Stromal cell of bone marrow (primary cell): ENCODE results near the gene GALNT10.

Experiments
- DNase-seq: peaks from one replicate; pipeline ENCODE4 v3.0.0-alpha.2; 2012; ENCODE audit warnings: low read depth

The GALNT10 gene

GRCh38 chr5:154355129-154355611, 164.6 kb downstream of the GALNT10 start:
- DNase-seq, result no peak

DNA sequence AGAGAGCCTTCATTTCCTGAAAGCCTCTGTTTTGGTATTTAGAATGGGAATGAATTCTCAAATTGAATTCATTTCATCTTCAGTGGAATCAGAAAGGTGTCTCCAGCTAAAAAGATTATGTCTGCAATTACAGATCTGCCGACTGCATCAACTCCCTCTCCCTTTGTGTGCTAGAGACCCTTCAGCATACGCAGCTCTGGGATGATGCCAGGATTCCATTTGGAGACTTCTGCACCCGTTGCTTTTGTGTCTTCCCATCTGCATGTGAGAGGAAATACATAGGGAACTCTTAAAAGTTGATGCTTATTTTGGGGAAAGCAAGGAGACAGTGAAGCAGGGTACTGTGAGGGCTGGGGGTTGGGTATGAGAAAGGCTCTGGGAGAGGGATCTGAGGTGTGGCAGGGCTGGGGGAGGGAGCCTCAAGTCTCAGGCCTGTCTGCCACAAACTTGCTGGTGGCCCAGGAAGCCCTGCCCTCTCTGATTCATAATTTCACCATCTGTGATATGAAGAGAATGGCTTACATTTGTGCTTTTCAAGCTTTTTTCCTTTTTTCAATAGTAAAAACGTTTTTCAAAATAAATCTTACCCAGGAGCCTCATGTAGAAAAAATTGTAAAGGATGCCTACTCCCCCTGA, 165.6 kb downstream of the GALNT10 start:
- DNase-seq, result no peak

DNA sequence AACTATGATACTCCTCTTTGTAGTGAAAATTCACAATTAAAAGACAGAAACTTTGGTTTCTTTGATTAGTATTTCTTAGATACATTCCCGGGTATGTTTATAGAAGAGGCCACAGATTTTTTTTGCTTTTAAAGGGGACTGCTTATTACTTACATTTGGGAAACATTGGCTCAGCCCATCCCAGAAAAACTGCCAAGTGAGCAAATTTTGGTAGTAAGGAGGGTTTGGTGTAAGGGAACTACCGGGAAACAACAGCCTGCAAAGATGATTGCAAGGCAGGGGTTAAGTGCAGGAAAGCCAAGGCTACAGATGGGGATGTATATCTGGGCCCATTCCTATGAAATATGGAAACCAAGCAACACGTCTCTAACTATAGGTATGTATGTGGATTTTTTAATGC, 166.4 kb downstream of the GALNT10 start:
- DNase-seq, result no peak

GRCh38 chr5:154358516-154359220, 168.1 kb downstream of the GALNT10 start:
- DNase-seq, result peak; percentile 33

- DNase-seq, result no peak
These were observed 168.7 kb downstream of the GALNT10 start for GRCh38 chr5:154359221-154359573.

- peak; percentile 41 for DNase-seq
These were observed 169.7 kb downstream of the GALNT10 start for GRCh38 chr5:154360241-154360640.

GRCh38 chr5:154363411-154363810, 172.9 kb downstream of the GALNT10 start:
- no peak for DNase-seq

DNA sequence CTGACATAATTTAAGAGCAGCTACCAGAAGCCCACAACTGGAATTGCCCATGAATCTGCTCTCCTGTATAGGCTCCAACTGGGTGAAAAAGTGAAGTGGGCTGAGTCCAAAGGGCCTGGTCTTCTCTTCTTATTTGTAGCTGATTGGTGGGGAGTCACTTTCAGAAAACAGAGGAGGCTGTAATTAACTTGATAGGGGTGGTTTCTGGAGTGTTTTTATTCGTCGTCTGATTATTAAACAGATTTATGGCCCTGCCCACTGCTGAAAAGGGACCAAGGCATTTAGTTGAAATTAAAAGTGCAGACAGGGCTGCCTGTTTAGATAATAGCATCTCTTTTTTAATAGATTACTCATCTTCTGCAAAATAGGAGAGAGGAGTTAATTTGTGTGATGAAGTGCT, 174.2 kb downstream of the GALNT10 start:
- no peak for DNase-seq

GRCh38 chr5:154365823-154366222, 175.3 kb downstream of the GALNT10 start:
- DNase-seq, result no peak

DNA sequence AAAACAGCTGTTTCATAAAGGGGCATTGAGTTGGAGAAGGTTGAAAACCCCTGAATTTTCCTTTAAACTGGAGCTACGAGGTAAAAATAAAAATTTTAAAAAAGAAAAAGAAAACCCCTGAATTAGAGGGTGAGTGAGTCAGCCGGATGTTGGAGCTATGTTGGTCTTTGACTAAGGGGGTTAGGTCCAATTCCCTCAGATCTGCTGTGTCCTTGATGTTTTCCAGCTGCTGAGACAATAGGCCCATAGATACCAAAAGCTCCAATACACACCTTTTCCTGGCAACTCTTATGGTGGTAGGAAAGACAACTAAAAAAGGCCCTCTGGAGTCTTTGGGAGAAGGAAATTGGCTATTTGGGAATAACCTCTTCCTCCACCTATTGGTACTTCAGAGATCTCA, 175.8 kb downstream of the GALNT10 start:
- DNase-seq, result no peak

DNA sequence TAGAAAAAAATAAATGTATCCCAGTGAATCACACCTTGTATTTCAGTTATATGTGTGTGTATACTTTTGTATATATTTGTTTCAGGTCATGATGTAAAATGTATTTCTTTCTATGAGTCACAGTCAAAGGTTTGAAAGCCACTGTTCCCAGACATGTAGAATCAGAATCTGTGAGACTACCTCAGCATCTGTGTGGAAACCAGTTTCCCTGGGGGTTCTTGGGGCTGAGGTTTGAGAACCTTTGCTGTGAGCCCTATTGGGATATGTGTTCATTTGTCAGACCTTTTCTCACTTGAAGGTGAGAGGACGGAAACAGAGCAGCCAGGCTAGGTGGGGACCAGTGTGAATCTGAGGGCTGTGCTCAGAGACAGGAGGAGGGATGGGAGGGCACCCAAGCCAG, 176.6 kb downstream of the GALNT10 start:
- no peak for DNase-seq

- DNase-seq, result peak; percentile 87
These were observed 177.7 kb downstream of the GALNT10 start for GRCh38 chr5:154368041-154368800.

DNA sequence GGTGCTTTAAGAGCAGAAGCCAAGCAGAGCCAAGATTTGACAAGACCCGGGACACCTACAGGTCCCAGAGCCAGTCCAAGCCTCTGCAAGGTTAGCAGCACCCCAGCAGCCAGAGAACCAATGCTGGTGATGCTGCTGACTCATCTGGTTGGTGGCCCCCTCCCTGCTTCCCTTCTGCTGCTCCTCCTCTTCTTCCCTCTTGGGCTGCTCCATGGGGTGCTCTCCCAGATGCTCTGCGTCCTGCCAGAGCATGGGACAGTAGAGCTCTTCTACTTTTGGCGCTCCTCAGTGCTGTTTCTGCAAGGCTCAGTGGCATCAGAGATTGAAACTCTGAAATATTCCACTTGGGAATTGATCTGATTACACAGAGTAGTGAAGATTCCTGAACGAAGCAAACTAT, 179.1 kb downstream of the GALNT10 start:
- DNase-seq, result no peak

GRCh38 chr5:154370119-154370518, 179.6 kb downstream of the GALNT10 start:
- DNase-seq, result no peak

DNA sequence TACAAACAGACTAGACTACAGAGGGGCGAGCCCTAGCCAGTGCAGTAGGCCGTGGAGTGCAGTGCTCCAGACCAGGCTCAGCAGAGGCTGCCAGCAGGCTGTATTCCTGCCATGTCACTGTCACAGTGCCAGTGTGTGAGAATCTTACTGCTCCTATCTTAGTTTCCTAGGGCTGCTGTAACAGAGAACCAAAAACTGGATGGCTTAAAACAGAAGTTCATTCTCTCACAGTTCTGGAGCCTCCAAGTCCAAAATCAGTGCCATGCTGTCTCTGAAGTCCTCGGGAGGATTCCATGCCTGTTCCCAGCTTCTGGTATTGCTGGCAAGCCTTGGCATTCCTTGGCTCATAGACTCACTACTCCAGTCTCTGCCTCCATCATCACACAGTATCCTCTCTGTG, 180.3 kb downstream of the GALNT10 start:
- DNase-seq, result no peak

- DNase-seq, result peak; percentile 87
These were observed 181.2 kb downstream of the GALNT10 start for GRCh38 chr5:154371687-154372086.

GRCh38 chr5:154372661-154373060, 182.1 kb downstream of the GALNT10 start:
- DNase-seq, result no peak

DNA sequence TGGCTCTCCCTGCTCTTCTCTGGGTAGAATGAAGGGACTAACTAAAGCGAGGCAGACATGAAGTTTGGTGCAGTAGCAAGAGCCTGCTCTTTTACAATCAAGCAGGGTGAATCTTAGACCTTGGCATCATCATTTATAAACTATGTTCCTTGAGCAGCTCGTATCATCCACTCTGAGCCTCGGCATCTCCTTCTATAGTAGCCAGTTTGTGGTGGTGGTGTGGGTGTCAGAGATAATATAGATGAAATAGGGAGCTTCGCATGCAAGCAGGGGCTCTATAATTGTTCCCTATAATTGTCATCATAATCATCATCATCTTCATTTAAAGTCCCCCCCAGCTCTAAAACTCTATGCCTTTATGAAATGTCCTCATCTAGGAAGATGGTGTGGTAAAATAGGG, 182.8 kb downstream of the GALNT10 start:
- no peak for DNase-seq

DNA sequence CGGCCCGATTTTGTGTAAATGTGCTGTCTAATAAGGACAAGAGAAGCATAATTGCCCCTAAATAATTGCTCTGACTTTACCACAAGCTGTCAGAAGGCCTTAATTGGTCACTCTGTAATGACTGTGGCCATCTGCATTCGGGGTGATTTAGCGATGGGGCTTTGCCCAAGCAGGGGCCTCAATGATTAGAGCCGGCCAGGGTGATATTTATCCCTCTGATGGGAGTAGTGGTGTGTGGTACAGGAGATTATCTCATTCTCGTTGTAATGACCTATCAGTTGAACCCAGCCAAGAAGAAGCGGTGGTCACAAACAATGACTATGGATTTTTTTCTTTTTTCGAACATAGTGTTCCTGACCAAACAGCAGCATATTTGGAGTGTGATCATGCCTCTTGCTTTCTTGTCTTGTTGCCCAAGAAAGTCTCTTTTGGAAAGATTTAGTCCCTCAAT, 183.2 kb downstream of the GALNT10 start:
- DNase-seq, result no peak

- DNase-seq, result no peak
These were observed 183.7 kb downstream of the GALNT10 start for GRCh38 chr5:154374264-154374663.

DNA sequence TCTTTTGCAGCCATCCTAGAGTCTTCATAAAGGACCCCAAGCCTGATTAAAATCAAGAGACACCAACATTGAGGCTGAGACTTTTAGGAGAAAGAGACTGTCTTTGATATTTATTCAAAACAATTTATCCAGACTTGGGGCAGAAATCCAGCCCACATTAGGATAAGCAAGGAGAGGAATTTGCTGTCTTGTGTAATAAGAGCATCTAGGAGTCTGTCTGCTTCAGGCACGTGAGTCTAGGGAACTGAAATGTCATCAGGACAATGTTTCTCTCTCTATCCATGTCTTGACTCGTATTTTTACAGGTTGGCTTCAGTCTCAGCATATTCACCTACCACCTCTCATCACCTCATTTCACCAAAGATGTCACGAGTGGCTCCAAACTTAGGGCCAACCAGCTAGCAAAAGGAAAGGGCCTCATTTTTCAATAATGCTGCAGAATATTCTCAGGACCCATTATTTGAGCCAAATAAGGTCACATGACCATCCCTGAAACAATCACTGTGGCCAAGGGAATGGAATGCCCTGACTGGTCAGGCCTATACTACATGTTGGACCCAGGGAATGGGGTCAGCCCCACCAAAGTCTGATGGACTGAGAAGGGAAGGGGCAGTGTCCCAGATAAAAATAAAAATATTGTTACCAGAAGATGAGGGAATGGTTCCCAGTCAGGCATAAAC, 184.9 kb downstream of the GALNT10 start:
- DNase-seq, result no peak

- no peak for DNase-seq
These were observed 185.9 kb downstream of the GALNT10 start for GRCh38 chr5:154376481-154376880.
